ELR (cell line): ENCODE measurements around the gene BZW2.

Experiments used
- DNase-seq: peaks from one replicate; pipeline ENCODE4 v3.0.0-alpha.2; 2015; ENCODE audit warnings: low read depth

The BZW2 gene

DNA sequence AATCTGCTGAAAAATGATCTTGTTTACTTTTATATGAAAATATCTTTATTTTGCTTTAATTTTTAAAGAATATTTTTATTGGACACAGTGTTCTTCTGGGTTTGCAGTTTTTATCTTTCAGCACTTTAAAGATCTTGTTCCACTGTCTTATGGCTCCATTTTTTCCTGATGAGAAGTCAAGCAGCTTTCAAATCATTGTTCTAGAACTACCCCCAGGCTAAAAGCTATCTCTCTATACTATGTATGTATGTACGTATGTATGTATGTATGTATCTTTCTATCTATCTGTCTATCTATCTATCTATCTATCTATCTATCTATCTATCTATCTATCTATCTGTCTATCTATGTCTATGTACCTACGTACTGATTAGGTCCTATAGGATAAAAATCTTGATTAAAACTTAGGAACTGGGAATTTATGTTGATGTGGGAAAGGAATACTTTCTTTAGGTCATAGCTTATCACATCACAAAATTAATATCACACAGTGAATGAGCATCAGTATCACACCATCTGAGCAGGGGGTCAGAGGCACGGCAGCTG lies 72.2 kb downstream of the BZW2 start:
- no peak for DNase-seq

DNA sequence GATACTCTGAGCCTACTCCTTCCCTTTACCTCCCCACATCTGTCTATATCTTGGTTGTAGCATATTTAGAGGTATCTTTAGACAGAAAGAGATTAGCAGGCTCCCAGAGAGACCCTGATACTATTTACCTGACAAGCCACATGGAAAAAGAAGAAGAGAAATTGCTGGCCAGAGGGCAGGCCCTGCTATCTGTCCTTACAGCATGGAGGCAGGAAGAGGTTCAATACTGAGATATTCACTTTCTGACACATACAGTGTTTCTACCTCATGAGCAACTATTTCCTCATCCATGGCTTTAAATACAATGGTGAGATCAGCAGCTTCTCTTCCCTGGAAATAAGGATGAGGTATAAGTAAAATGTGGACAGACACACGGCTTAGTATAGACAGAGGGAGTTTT lies 73.7 kb downstream of the BZW2 start:
- DNase-seq = peak; percentile 66

DNA sequence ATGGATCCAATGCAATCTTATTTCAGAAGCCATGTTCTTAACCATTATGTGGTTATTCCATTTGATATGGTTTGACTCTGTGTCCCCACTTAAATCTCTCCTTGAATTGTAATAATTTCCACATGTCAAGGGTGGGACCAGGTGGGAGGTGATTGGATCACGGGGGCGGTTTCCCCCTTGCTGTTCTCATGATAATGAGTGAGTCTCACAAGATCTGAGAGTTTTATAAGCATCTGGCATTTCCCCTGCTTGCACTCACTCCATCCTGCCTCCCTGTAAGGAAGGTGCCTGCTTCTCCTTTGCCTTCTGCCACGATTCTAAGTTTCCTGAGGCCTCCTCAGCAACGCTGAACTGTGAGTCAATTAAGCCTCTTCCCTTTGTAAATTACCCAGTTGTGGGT lies 75.6 kb downstream of the BZW2 start:
- DNase-seq = no peak

DNA sequence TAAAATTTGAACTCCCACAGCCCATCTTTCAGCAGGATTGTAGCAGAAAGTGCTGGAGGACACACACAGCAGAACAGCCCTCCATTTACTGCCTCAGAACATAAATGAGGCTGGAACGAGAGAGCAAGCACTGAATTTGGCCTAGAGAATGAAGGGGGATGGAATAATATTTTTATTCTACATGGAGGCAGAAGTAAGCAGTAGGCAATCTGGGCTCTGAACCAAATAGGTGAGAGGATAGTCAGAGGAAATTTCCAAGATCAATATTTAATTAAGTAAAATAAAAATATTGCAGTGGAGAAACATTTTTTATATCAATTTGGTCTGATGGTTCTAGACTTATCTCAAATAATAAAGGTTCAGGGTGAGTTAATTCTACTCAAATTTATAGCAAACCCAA lies 78.4 kb downstream of the BZW2 start:
- no peak for DNase-seq

DNA sequence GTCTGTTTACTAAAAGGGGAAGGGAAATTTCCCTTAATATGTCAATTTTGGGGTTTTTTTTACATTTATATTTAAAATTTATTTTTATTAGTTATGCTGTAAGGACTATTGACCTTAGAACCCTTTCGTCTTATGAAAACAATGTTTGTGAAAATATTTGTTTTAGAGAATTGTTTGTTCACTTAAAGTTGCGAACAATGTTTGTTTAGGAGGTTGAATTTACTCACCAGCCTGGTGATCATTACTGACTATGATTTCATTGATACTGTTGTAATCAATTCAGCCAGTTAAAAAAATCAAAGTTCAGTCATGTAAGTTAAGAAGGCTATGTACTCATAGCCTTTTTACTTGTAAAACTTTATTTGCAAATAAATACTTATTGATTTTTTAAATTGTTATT lies 80.2 kb downstream of the BZW2 start:
- no peak for DNase-seq

DNA sequence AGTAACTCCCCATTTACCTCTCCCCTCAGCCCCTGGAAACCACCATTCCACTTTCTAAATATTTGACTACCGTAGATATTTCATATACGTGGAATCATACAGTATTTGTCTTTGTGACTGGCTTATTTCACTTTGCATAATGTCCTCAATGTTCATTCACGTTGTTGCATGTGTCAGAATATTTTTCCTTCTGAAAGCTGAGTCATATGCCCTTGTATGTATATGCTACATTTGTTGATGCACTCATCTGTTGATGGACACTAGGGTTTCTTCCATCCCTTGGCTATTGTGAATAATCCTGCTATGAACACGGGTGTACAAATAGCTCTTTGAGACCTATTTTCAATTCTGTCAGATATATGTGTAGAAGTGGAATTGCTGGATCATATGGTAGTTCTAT lies 81.8 kb downstream of the BZW2 start:
- peak; percentile 32 for DNase-seq

DNA sequence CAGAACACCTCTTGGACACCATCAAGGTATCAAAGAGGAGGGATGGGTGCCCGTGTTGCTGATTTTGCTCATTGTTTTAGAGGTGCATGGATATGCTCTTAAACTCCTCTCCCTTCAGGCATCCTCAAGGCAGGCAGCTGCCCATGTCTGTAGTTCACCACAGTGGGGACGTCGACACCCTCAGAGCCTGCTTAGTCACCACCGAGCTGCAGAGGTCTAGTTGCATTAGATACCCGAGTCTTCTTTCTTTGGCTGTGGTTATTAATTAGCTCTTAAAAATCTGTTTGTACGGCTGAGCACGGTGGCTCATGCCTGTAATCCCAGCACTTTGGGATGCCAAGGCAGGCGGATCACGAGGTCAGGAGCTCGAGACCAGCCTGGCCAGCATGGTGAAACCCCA lies 82.8 kb downstream of the BZW2 start:
- no peak for DNase-seq

DNA sequence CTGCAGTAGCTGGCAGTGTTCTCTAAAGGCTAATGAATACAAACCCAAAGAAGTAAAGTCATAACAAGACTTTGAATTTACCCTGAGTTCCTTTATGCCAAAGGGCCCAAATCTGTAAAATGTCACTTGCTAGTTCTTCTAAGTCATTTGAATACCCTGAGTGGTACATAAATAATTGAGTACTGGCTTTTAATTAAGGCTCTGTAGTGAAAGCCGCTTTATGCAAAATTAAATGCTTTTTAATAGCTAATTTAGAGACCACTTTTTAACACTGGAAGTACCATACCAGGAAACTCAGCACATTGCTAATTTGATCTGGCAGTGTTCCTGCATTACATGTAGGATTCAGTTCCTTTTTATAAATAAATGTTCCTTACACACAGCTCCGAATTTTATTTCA lies 83.6 kb downstream of the BZW2 start:
- DNase-seq = no peak

DNA sequence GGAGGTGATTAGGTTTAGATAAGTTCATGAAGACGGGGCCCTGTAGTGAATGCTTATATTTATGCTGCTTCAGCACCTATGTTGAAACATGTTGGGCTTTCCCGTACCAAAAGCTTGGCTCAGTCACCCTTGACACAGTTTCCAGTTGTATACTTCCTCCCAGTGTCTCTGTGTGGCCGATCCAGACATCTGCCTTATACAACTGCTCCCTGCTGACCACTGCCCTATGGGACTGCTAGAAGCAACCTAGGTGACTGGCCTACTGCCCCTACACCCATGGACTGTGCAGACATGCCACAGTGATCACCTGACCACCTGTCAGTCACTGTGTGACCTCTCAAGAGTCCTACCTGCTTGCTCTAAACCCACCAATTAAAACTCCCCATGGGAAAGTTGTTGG lies 85.0 kb downstream of the BZW2 start:
- no peak for DNase-seq

DNA sequence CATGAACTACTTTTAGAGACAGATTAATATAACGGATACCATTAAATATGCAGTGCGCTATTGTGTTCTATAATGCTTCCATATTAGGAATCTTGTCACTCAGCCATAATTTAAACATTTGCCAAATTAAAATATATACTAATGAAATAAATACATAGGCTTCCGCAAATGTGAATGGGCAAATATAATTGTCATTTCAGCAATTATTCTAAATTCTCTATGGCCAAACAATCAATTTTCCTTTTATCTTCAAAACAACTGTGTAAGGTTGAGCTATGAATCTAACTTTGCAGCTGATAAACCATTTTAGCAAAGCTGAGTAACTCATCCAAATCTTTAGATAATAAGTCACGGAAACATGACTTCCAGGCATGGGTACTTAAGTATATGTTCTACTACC lies 86.8 kb downstream of the BZW2 start:
- DNase-seq = no peak

DNA sequence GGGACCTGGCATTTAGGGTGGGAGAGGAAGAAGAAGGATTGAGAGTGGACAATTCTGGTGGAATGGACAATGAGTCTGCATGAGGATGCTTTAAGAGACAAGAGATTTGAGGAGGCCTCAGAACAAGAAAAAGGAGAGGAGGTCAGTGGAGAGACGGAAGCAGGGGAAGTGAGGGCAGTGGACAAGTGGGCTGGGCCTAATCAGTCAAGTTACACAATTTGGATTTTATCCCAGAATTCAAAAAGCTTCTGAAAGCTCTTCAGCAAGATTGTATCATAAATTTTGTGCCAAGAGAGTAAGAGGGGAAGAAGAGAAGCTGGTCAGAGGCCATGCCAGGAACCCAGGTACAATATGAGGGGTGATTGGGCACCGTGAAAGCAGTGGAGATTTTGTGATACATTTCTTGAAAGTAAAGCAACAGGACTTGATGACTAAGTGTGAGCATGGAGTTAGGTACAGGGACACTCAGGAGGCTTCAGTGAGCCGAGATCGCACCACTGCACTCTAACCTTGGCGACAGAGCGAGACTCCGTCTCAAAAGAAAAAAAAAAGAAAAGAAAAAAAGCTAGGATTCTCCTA lies 88.3 kb downstream of the BZW2 start:
- DNase-seq = no peak

DNA sequence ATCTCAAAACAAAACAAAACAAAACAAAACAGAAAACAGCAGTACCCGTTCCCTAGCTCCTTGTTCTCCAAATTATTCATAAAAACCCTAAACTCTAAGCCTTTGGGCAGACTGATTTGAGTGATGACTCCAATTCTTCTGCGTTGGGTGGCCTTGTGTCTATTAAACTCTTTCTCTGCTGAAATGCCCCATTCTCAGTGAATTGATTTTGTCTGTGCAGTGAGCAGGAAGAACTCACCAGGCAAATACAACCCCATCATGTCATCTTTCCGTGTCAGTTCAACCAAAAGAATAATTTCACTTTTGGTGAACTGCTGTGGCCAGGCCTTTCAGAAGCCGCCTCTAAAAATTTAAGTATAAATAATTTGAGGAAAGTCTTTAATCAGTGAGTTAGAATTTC lies 89.0 kb downstream of the BZW2 start:
- DNase-seq = no peak

DNA sequence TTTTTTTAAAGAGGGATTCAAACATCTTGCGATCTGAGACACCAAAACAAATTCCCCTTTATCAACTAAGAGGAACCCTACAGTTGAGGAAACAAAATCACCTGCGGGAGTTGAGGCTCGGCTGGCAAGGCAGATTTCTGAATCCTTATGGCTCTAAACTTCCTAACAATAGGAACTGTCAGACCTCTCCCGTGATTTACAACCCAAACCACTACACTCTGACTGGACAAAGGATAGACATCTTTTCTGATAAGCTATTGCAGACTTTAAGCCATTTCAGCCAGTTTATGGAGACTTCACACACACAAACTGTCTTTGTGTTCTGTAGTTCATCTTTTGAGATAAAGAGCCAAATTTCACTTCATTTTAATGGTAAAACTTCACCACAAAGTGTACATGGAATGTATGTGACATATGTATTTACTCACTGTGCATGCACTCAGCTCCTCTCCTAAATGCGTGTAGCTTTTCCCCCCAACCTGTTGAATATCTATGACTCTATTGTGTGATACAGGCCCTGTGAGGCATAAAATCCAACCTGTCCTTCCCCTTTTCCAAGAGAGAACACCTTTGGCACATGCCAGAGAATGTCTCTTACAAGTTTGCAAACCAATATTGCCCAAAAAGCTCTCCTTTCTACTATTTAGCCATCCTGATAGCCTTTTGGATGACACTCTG lies 92.2 kb downstream of the BZW2 start:
- DNase-seq = no peak

DNA sequence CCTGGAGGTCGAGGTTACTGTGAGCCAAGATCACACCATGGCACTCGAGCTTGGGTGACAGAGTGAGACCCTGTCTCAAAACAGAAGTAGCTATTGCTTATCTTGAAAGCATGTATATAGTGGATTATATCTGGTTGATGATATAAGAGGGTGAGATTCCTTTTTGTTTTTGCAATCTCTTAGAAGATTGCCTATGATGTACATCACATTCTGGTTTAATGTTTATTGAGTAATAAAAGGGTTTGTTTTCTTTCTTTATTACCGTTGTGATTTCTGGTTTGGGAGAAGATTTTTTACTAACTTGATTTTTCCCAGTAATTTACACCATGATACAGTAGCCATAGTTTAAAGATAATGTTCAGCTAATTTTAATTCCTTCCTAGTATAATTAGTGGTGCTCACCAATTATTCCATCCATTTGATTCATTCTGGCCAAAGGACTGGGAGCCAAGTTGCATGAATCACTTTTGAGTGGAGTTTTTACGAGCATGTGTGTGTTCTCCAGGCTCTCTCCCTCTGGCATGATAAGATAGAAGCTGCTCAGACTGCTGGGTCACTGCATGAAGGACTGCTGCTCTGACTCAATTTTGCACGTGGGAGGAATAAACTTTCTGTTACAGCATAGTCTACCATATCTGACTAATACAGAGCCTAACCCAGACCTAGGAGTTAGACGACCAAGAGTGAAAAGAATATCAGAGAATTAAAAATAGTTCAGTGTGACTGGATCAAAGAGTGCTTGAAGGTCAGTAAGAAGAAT lies 94.1 kb downstream of the BZW2 start:
- DNase-seq = peak; percentile 99

DNA sequence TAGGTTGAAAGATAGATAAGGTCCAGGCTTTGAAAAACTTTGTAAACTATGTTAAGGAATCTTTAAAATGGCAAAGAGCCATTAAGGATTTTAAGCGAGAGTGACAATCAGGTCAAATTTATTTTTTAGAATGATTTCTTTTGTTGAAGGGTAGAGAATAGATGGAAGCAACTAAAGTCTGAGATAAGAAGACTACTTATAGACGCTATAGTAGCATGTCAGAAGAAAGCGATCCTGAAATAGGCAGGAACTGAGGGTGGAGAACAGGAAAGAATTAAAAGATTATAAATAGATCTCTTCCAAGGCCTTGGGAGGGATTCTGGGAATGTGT lies 94.6 kb downstream of the BZW2 start:
- no peak for DNase-seq

DNA sequence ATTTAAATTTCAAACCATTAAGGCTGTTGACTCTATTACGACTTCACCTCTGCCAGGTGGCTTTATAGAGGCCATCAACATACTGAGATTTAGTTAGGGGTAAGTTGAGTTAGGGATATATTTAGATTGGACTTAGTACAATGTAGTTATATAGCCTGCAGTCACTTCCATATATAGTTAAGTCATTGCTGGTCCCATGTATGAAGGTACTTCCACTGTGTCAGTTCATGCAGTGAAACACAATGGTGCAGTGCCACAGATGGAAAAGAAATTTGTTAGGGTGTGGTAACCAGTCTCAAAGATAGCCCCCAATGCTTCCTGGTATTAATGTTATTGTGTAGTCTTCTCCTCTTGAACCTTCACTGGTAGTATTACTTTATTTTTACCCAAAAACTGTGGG lies 95.0 kb downstream of the BZW2 start:
- DNase-seq = no peak

DNA sequence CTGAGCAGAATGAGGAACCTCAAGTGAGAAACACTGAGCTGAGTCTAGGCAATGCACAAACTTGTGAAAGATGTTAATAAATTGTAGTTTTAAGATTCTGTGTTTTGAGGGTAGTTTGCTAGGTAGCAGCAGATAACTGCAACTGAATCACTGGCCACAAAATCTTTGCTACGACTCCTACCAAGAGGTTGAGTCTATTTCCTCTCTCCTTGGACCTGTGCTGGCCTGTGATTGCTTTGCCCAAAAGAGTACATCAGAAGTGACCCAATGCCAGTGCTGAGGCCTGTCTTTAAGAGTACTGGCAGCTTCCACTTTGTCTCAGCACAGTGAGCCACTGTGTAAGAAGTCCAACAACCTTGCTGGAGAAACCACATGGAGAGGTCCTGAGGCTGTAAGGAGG lies 95.7 kb downstream of the BZW2 start:
- peak; percentile 46 for DNase-seq

DNA sequence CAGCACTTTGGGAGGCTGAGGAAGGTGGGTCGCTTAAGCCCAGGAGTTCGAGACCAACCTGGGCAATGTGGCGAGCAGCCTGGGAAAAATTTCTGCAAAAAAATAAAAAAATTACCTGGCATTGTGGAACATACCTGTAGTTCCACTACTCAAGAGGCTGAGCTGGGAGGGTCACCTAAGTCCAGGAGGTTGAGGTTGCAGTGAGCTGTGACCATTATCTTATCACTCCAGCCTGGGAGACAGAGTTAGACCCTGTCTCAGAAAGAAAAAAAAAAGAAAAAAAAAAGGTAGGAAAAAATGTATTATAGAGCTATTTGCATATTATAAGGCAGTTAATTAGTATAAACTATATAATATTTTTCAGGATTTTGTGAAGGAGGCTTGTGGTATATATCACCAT lies 96.6 kb downstream of the BZW2 start:
- no peak for DNase-seq

DNA sequence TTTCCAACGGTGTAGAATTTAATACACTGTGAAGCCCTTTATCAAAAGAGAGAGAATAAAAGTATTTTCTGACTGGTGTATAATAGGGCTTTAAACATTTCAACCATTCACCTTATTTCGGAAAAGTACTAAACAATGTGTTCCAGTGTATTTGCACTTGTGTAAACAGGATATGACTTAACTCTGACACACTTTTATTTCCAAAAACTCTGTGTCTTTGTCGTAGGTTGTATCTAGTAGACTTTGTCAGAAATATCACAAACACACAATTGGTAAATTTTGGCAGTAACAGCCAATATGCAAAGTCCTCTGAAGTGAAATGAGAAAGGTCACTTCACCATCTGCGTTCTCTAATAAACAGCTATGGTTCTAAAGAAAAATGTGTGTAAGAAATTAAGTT lies 97.3 kb downstream of the BZW2 start:
- peak; percentile 81 for DNase-seq

DNA sequence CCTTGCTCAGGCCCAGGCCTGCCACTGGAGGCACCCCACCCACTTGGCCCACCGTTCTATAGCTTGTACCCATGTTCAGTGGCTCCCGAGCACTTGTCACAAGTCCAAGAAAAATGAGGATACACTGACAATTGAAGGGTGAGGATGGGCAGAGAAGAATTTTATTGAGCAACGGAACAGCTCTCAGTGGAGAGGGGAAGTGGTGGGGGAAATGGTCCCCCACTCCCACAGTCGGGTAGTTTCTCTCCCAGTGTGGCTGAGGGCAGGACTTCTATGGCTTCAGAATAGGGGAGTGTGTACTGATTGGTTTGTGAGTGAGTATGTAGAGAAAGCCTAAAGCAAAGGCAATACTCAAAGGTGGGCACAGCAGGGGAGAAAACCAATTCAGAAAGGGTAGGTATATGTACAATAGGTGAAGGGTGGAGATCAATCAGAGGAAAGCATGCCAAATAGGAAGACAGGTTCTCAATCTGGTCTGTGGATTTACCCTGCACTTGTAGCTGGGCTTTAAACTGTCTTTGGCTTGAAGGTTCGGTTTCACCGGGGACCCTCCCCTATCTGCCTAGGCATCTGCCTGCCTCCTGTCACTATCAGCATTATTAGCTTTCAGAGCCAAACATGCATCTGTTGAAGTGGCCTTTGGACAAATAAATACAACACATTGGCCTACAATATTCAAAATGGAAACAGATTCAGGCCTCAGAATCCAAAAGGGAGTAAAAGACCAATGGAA lies 98.7 kb downstream of the BZW2 start:
- no peak for DNase-seq

DNA sequence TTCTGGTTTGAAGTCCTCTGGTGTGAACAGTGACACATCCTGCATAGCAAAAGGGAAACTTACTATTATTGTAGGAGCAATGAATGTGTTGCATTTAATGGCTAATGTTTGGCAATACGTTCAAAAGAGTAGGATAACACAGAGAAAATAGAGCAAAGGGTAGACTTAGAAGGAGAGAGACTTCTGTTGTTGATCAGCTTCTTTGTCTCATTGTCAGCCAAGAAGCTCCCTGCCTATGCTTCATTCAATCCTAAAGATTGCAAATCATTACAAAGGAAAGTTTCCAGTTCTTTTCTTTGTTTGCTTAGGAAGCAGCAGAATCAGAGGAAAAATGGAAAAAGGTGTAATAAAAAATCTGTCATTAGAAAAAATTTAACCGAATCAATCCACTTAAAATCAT lies 99.7 kb downstream of the BZW2 start:
- DNase-seq = no peak

DNA sequence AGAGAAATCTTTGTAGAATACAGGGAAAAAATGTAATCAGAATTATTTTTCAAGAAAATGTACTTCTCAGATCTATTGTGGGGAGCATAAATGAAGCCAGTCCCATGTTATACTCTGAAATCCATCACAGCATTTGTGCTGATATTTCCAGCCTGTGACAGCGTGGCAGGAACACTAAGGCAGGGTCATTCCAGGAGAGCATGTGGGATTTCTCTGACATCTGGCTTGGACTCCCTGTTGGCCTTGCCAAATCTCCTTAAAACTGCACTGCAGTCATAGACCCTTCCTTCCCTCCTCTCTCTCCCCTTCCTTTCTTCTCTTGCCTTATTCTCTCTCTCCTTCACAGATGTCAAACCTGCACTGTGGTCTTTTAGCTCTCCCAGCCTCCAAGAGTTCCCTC lies 101.1 kb downstream of the BZW2 start:
- DNase-seq = no peak
